Heart right ventricle (tissue), 16 donors: ENCODE measurements around the gene MTHFD1L. TPM values are rescaled to one million over a fixed set of nuclear protein-coding genes. Genes with fewer than 3 reads are reported as not detected.

Source experiments
- ATAC-seq, 8 donors: fragments of 200-7000 bp; cut with Tn5 transposase; one replicate each; pipeline ENCODE4 v1.9.1; 2020; ENCODE audit warnings: mild to moderate bottlenecking in 8 of 8, moderate library complexity in 8 of 8, moderate number of reproducible peaks in 1 of 8
- DNase-seq, 2 donors: peaks; one replicate each; pipeline ENCODE4 v3.0.0-alpha.2; 2020
- H3K27ac ChIP-seq, 10 donors: fragments of 200-600 bp; sonication (generic) in 2 of 10; one replicate each; pipeline versions ENCODE4 v1.5.0 to v1.8.0; 2020 to 2022; ENCODE audit warnings: mild to moderate bottlenecking in 3 of 10
- H3K27me3 ChIP-seq, 7 donors: fragments of 200-600 bp; one replicate each; pipeline ENCODE4 v1.8.0; 2021 to 2022; ENCODE audit warnings: mild to moderate bottlenecking in 2 of 7
- H3K36me3 ChIP-seq, 9 donors: fragments of 200-600 bp; sonication (generic) in 1 of 9; one replicate each; pipeline versions ENCODE4 v1.5.0 to v1.8.0; 2020 to 2022; ENCODE audit warnings: mild to moderate bottlenecking in 2 of 9
- H3K4me1 ChIP-seq, 9 donors: fragments of 200-600 bp; sonication (generic) in 1 of 9; one replicate each; pipeline versions ENCODE4 v1.5.0 to v1.8.0; 2020 to 2022; ENCODE audit warnings: mild to moderate bottlenecking in 4 of 9
- H3K4me3 ChIP-seq, 10 donors: fragments of 200-600 bp; sonication (generic) in 2 of 10; one replicate each; pipeline versions ENCODE4 v1.5.0 to v1.8.0; 2020 to 2022; ENCODE audit warnings: mild to moderate bottlenecking in 7 of 10, moderate library complexity in 2 of 10
- H3K9me3 ChIP-seq, 11 donors: fragments of 200-600 bp in 10 of 11; sonication (generic) in 2 of 11; one replicate each; pipeline versions ENCODE4 v1.5.0 to v1.8.0; 2013 to 2022; ENCODE audit warnings: mild to moderate bottlenecking in 2 of 11, control low read depth in 1 of 11, moderate library complexity in 1 of 11
- WGBS, 2 donors: extraction: QIAGEN DNeasy Blood & Tissue Kit; methylation state at CpG; one replicate each; pipeline ENCODE4 v1.1.7; 2013; ENCODE audit warnings: inconsistent platforms in 1 of 2; 5-methylcytosine and 5-hydroxymethylcytosine counted together
- intact Hi-C, 10 donors: fragments of 100-400 bp; cut with DNase I; formaldehyde crosslinking; loops; one replicate each; pipeline versions ENCODE4 v1.11.1 to v1.14.2; 2022
- polyA plus RNA-seq, 2 donors: library from polyadenylated mRNA; stranded (reverse); fragments of 200-250 nt; gene quantifications; one replicate each; pipeline ENCODE4 v1.2.3, GENCODE V29; 2013
- total RNA-seq, 10 donors: library from RNA; stranded (reverse); fragmentation: NEBNext Ultra II Directional in 3 of 10; extraction: Animal tissue kit (Norgen Biotek cat#: 25700) in 3 of 10; gene quantifications; one replicate each; pipeline versions ENCODE4 v1.2.1 to v1.2.4, GENCODE V29; 2021 to 2023
- TF ChIP-seq, protein P1 (sequence below), 9 donors: fragments of 200-600 bp; sonication (generic) in 2 of 9; IDR thresholded peaks; one replicate each; pipeline versions ENCODE4 v1.5.0 to v1.8.0; 2021 to 2022; ENCODE audit warnings: antibody characterized with exemption in 9 of 9, mild to moderate bottlenecking in 5 of 9, moderate library complexity in 1 of 9
- donor health status: Arrhythmogenic right ventricular cardiomyopathy.
- donor health status: ischemic (EF 13 %, LVEDD 7.1; RV severe dilation, severe dysfunction).
- donor health status: healthy with polysubstance abuse.
- donor health status: DM: no; HTN: yes; CAD: no.
- donor health status: DM: no; HTN: no; CAD: no.
- donor health status: ischemic (EF 25% LVEDD 6.9; RV normal size, moderate dysfunction).
- donor health status: ischemic (EF 25% LVEDD 5.7; RV mildly dilated, moderate dysfunction).
- donor health status: healthy.
- donor health status: DM: yes; HTN: yes; CAD: no.
- donor health status: Ischemic cardiomyopathy.
- donor health status: ischemic (EF 35%, LVEDD 5.7; RV mildly dilated, moderate dysfunction).
- donor health status: nonischemic (EF 11% LVEDD 7.7; RV severe dilation, severe dysfunction).
- donor health status: DM: yes; HTN: yes; CAD: no.
- donor health status: PGD.
- donor health status: ischemic (EF 29% LVEDD 5.4; RV normal size, mild dysfunction).
- donor health status: nonischemic (EF 23%, LVEDD 6.1; RV moderate dilation, normal function).

The MTHFD1L gene
- total and polyA plus RNA-seq, 12 donors: 1.2 to 10.8 (median 3.8) TPM

DNA sequence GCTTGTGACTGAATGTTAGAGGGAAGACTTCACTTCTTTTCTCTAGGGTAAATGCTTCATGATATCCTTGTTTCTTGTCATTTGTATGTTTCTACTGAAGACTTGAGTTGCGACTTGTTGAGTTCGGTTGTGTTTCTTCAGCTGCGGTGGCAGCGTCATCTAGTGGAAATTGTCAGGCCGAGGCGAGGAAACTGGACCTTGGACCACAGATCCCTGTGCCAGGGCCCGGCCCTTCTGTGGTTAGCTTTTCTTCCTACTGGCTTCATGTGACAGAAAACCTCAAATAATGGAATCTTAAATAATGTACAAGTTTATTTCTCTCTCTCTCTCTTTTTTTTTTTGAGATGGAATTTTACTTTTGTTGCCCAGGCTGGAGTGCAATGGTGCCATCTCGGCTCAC is 12.4 kb downstream of the MTHFD1L start:
- intact Hi-C loops: no loop called here
- ATAC-seq: no peak
- H3K4me1 ChIP-seq: peaks cover 0 to 30% (median 24%) of the 10 kb centered on the region in 9 donors
- H3K36me3 ChIP-seq: peaks cover 0 to 13% (median 0%) of the 10 kb centered on the region in 9 donors
- H3K4me3 ChIP-seq: no peak overlapping the region
- 90 to 97% methylated on average over 8 of the region's 8 CpGs for WGBS, 2 donors
- no peaks in the 10 kb centered on the region for H3K27me3 ChIP-seq
- no peak overlapping the region for H3K27ac ChIP-seq
- H3K9me3 ChIP-seq: no peaks in the 10 kb centered on the region
- no peak for DNase-seq
- TF ChIP-seq, protein P1, sequence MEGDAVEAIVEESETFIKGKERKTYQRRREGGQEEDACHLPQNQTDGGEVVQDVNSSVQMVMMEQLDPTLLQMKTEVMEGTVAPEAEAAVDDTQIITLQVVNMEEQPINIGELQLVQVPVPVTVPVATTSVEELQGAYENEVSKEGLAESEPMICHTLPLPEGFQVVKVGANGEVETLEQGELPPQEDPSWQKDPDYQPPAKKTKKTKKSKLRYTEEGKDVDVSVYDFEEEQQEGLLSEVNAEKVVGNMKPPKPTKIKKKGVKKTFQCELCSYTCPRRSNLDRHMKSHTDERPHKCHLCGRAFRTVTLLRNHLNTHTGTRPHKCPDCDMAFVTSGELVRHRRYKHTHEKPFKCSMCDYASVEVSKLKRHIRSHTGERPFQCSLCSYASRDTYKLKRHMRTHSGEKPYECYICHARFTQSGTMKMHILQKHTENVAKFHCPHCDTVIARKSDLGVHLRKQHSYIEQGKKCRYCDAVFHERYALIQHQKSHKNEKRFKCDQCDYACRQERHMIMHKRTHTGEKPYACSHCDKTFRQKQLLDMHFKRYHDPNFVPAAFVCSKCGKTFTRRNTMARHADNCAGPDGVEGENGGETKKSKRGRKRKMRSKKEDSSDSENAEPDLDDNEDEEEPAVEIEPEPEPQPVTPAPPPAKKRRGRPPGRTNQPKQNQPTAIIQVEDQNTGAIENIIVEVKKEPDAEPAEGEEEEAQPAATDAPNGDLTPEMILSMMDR (IDR thresholded peaks at IDR 0.05): no peak

DNA sequence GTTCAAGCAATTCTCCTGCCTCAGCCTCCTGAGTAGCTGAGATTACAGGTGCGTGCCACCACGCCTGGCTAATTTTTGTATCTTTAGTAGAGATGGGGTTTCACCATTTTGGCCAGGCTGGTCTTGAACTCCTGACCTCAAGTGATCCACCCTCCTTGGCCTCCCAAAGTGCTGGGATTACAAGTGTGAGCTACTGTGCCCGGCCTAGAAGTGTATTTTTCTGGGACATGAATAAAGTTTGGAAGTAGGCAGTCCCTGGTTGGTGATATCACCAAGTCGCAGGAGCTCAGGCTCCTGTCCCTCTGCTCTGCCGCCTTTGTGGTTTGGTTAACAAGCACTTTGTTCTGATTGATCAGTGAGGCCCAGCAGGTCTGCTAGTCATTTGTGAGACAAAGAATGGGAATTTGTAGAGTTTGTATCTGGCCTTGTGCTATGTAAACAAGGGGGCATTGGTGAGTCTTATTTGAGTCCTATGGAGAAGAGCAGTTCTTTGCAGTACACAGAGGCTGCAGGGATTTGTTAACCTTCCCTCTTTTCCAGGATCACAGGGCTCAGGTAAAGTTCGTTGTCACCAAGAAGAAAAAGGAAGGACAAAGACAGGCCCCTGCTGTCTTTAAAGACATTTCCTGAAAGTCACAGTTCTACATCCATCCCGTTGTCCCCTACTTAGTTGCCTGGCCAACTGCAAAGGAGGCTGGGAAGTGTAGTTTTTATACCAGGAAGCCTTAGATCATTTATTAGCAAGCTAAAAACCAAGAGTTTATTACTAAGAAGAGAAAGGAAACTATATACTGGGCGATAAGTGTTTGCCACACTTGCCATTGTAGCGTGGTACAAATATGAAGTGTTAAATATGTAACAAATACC is 13.1 kb downstream of the MTHFD1L start:
- ATAC-seq: no peak
- H3K9me3 ChIP-seq: no peaks in the 10 kb centered on the region
- intact Hi-C loops: no loop called here
- H3K36me3 ChIP-seq: peaks cover 0 to 20% (median 0%) of the 10 kb centered on the region in 9 donors
- no peak overlapping the region for H3K4me3 ChIP-seq
- H3K4me1 ChIP-seq: peaks cover 0 to 34% (median 24%) of the 10 kb centered on the region in 9 donors
- TF ChIP-seq, protein P1 (IDR thresholded peaks at IDR 0.05): no peak
- no peak for DNase-seq
- WGBS, 2 donors: 80 to 84% methylated on average over 9 of the region's 9 CpGs
- no peak overlapping the region for H3K27ac ChIP-seq
- H3K27me3 ChIP-seq: no peaks in the 10 kb centered on the region

DNA sequence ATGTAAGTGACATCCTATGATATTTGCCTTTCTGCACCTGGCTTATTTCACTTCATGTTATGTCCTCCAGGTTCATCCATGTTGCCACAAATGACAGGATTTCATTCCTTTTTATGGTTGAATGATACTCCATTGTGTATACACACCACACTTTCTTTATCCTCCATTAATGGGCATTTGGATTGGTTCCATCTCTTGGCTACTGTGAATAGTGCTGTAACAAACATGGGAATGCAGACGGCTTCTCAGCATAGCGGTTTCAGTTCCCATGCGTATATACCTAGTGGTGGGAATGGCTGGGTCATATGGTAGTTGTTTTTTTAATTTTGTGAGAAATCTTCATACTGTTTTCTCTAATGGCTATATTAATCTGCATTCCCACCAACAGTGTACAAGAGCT is 14.8 kb downstream of the MTHFD1L start:
- no peaks in the 10 kb centered on the region for H3K9me3 ChIP-seq
- TF ChIP-seq, protein P1 (IDR thresholded peaks at IDR 0.05): no peak
- H3K4me3 ChIP-seq: no peak overlapping the region
- H3K27ac ChIP-seq: no peak overlapping the region
- peaks cover 0 to 34% (median 24%) of the 10 kb centered on the region in 9 donors for H3K4me1 ChIP-seq
- DNase-seq: no peak
- no peak for ATAC-seq
- H3K36me3 ChIP-seq: peaks cover 0 to 24% (median 0%) of the 10 kb centered on the region in 9 donors
- WGBS, 2 donors: 88 to 93% methylated on average over 3 of the region's 3 CpGs
- H3K27me3 ChIP-seq: no peaks in the 10 kb centered on the region
- intact Hi-C loops: no loop called here

DNA sequence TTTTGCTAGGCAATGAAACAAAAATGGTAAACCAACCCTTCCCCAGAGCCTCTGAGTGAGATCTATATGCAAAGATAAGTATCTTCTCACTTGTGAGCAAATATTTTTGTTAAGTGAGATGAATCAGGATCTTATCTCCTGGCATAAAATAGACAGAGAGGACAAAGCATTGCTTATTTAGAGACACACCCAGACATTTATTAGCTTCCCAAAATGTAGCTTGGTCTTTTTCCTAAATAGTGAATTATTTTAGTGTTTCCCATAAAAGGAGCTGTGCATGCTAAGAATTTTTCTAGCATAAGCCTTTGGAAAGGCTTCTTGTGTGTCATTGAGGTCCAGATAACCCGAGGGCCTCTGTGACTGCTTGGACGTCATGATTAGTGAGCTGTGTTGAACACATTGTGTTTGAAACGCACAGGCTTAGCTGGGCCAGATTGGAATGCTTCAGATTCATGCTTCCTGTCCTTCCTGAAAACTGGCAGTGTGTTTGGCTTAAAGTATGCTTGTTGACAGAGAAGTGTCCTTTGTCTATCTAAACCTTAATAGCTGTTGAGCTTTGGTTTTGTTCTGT is 16.5 kb downstream of the MTHFD1L start:
- TF ChIP-seq, protein P1 (IDR thresholded peaks at IDR 0.05): no peak
- H3K27me3 ChIP-seq: no peaks in the 10 kb centered on the region
- peaks cover 0 to 24% (median 16%) of the 10 kb centered on the region in 9 donors for H3K4me1 ChIP-seq
- H3K4me3 ChIP-seq: no peak overlapping the region
- peak overlapping the region; percentile 10 to 82 (median 66) for H3K27ac ChIP-seq
- ATAC-seq: peak; percentile 91 to 98 (median 94)
- H3K36me3 ChIP-seq: peaks cover 0 to 39% (median 0%) of the 10 kb centered on the region in 9 donors
- peak; percentile 25 to 69 for DNase-seq
- no peaks in the 10 kb centered on the region for H3K9me3 ChIP-seq
- intact Hi-C loops: no loop called here
- 2% methylated on average over 3 of the region's 3 CpGs for WGBS, 2 donors
